GM12878 (cell line): ENCODE results near the gene ANKRD44. TPM values are rescaled to one million over a fixed set of nuclear protein-coding genes. Genes with fewer than 3 reads are reported as not detected.
A peak's percentile ranks its signal among the peaks of the same experiment; 100 is the strongest.

ENCODE experiments used
- BACH1 ChIP-seq: fragments of 450-650 bp; IDR thresholded peaks from 2 replicates; pipeline ENCODE4 v1.6.1; 2017; ENCODE audit warnings: mild to moderate bottlenecking, borderline replicate concordance
- BCL11A ChIP-seq: IDR thresholded peaks from 2 replicates; pipeline ENCODE4 v1.6.1; 2011; ENCODE audit warnings: low read depth, low read length
- CBX3 ChIP-seq: fragments of 200-600 bp; sonication (generic); IDR thresholded peaks from 2 replicates; pipeline ENCODE4 v1.6.1; 2016; ENCODE audit warnings: low read depth, borderline replicate concordance
- ESRRA ChIP-seq: IDR thresholded peaks from 2 replicates; pipeline ENCODE4 v1.6.1; 2012; ENCODE audit warnings: mild to moderate bottlenecking, low read length, improper control_type of control experiment
- GATAD2B ChIP-seq: fragments of 450-650 bp; conservative IDR thresholded peaks from 2 replicates; pipeline ENCODE4 v1.6.1; 2017; ENCODE audit warnings: low read depth, mild to moderate bottlenecking, moderate library complexity
- MEF2A ChIP-seq: IDR thresholded peaks from 2 replicates; pipeline ENCODE4 v1.6.1; 2011; ENCODE audit warnings: low read depth, mild to moderate bottlenecking, low read length, moderate library complexity; ENCODE audit not compliant: insufficient read depth
- MYC ChIP-seq: IDR thresholded peaks from 2 replicates; pipeline ENCODE4 v1.6.1; 2011; ENCODE audit warnings: mild to moderate bottlenecking, low read length, moderate library complexity, inconsistent platforms; ENCODE audit not compliant: insufficient read depth, insufficient replicate concordance, insufficient read length, severe bottlenecking
- NBN ChIP-seq: fragments of 450-650 bp; IDR thresholded peaks from 2 replicates; pipeline ENCODE4 v1.6.1; 2016
- NFXL1 ChIP-seq: fragments of 450-650 bp; IDR thresholded peaks from 2 replicates; pipeline ENCODE4 v1.6.1; 2017; ENCODE audit warnings: antibody characterized with exemption, mild to moderate bottlenecking, borderline replicate concordance
- PML ChIP-seq: IDR thresholded peaks from 2 replicates; pipeline ENCODE4 v1.6.1; 2012; ENCODE audit warnings: low read length, inconsistent platforms
- SIN3A ChIP-seq: IDR thresholded peaks from 2 replicates; pipeline ENCODE4 v1.6.1; 2012; ENCODE audit warnings: low read depth, low read length, improper control_type of control experiment
- STAT1 ChIP-seq: fragments of 450-650 bp; conservative IDR thresholded peaks from 2 replicates; pipeline ENCODE4 v1.6.1; 2014; ENCODE audit warnings: antibody characterized with exemption, mild to moderate bottlenecking
- STAT3 ChIP-seq: IDR thresholded peaks from 2 replicates; pipeline ENCODE4 v1.6.1; 2011; ENCODE audit warnings: low read depth, low read length, improper control_type of control experiment
- SUPT20H ChIP-seq: IDR thresholded peaks from 2 replicates; pipeline ENCODE4 v1.6.1; 2011; ENCODE audit warnings: low read depth, mild to moderate bottlenecking, low read length, moderate library complexity, borderline replicate concordance; ENCODE audit not compliant: control insufficient read depth
- TCF12 ChIP-seq: IDR thresholded peaks from 2 replicates; pipeline ENCODE4 v1.6.1; 2011; ENCODE audit warnings: low read depth, mild to moderate bottlenecking, low read length
- ZBTB11 ChIP-seq: fragments of 450-650 bp; formaldehyde crosslinking; IDR thresholded peaks from 2 replicates; pipeline ENCODE4 v1.5.0; 2022; ENCODE audit warnings: mild to moderate bottlenecking, missing genetic modification characterization
- ZSCAN29 ChIP-seq: fragments of 450-650 bp; IDR thresholded peaks from 2 replicates; pipeline ENCODE4 v1.6.1; 2017; ENCODE audit warnings: mild to moderate bottlenecking, moderate library complexity
- ZZZ3 ChIP-seq: IDR thresholded peaks from 2 replicates; pipeline ENCODE4 v1.6.1; 2011; ENCODE audit warnings: low read depth; ENCODE audit not compliant: control insufficient read depth, insufficient read length
- polyA plus RNA-seq, 11 experiments: library from polyadenylated mRNA; depleted of rRNA in 4 of 11; unstranded in 6 of 11; stranded (reverse) in 5 of 11; fragments of >200 nt; fragmentation: Nextera tagmentation in 4 of 11; fragmentation: Illumina TruSeq in 1 of 11; extraction: Ambion mirVana in 4 of 11; extraction: Trizol in 1 of 11; gene quantifications; 1 replicate in 1 of 11; 2 replicates in 10 of 11; pipeline versions ENCODE4 v1.2.1 to v1.2.3, GENCODE V29; 2011 to 2016; ENCODE audit warnings: inconsistent platforms in 2 of 11, missing spikeins in 2 of 11, low read depth in 1 of 11
- total RNA-seq, 4 experiments: library from RNA; depleted of rRNA in 3 of 4; stranded (reverse); fragments of >200 nt in 3 of 4; fragmentation: Illumina TruSeq in 1 of 4; extraction: Trizol in 1 of 4; gene quantifications; 2 replicates each; pipeline versions ENCODE4 v1.2.1 to v1.2.3, GENCODE V29; 2013 to 2021
- TF ChIP-seq, protein P1 (sequence below): fragments of 450-650 bp; IDR thresholded peaks from 2 replicates; pipeline ENCODE4 v1.6.1; 2017; ENCODE audit warnings: borderline replicate concordance
- TF ChIP-seq, protein P2 (sequence below): fragments of 450-650 bp; IDR thresholded peaks from 2 replicates; pipeline ENCODE4 v1.6.1; 2017; ENCODE audit warnings: mild to moderate bottlenecking
- TF ChIP-seq, protein P3 (sequence below): IDR thresholded peaks from 2 replicates; pipeline ENCODE4 v1.6.1; 2011; ENCODE audit warnings: borderline replicate concordance, low read depth, mild to moderate bottlenecking, moderate library complexity, mixed read lengths, low read length; ENCODE audit not compliant: insufficient read depth; ENCODE audit errors: extremely low read length
- TF ChIP-seq, protein P4 (sequence below): IDR thresholded peaks from 2 replicates; pipeline ENCODE4 v1.6.1; 2011; ENCODE audit warnings: borderline replicate concordance, low read depth, mild to moderate bottlenecking, moderate library complexity, low read length; ENCODE audit not compliant: insufficient read depth, poor library complexity, severe bottlenecking

The ANKRD44 gene
- total and polyA plus RNA-seq, 10 of the 15 experiments (the other 5 are each of a cell fraction or from before 2014, with no cell fraction given) = 19.1 to 99.1 (median 59.6) TPM

GRCh38 chr2:197145471-197146056 is 165.0 kb downstream of the ANKRD44 start (continued):
- TF ChIP-seq ZBTB11 (CRISPR knock-in tag) (no peak), SIN3A (no peak), STAT3 (no peak), ESRRA (no peak), TCF12 (no peak), CBX3 (no peak), ZSCAN29 (no peak), BCL11A (peak; percentile 45; the same call in 1 of the 2 replicates), GATAD2B (peak; percentile 29; the same call in 1 of the 2 replicates), MEF2A (no peak), SUPT20H (no peak), PML (0 out of 2 replicates have a peak, but pooled peaks have one; percentile 33), BACH1 (peak; percentile 38; the same call in 1 of the 2 replicates), MYC (no peak), ZZZ3 (no peak), NBN (peak; percentile 94), NFXL1 (no peak), STAT1 (no peak)
- TF ChIP-seq, protein P1, sequence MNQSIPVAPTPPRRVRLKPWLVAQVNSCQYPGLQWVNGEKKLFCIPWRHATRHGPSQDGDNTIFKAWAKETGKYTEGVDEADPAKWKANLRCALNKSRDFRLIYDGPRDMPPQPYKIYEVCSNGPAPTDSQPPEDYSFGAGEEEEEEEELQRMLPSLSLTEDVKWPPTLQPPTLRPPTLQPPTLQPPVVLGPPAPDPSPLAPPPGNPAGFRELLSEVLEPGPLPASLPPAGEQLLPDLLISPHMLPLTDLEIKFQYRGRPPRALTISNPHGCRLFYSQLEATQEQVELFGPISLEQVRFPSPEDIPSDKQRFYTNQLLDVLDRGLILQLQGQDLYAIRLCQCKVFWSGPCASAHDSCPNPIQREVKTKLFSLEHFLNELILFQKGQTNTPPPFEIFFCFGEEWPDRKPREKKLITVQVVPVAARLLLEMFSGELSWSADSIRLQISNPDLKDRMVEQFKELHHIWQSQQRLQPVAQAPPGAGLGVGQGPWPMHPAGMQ = no peak
- TF ChIP-seq, protein P2, sequence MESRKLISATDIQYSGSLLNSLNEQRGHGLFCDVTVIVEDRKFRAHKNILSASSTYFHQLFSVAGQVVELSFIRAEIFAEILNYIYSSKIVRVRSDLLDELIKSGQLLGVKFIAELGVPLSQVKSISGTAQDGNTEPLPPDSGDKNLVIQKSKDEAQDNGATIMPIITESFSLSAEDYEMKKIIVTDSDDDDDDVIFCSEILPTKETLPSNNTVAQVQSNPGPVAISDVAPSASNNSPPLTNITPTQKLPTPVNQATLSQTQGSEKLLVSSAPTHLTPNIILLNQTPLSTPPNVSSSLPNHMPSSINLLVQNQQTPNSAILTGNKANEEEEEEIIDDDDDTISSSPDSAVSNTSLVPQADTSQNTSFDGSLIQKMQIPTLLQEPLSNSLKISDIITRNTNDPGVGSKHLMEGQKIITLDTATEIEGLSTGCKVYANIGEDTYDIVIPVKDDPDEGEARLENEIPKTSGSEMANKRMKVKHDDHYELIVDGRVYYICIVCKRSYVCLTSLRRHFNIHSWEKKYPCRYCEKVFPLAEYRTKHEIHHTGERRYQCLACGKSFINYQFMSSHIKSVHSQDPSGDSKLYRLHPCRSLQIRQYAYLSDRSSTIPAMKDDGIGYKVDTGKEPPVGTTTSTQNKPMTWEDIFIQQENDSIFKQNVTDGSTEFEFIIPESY = no peak
- TF ChIP-seq, protein P3, sequence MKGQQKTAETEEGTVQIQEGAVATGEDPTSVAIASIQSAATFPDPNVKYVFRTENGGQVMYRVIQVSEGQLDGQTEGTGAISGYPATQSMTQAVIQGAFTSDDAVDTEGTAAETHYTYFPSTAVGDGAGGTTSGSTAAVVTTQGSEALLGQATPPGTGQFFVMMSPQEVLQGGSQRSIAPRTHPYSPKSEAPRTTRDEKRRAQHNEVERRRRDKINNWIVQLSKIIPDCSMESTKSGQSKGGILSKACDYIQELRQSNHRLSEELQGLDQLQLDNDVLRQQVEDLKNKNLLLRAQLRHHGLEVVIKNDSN = peak; percentile 61
- TF ChIP-seq, protein P4, sequence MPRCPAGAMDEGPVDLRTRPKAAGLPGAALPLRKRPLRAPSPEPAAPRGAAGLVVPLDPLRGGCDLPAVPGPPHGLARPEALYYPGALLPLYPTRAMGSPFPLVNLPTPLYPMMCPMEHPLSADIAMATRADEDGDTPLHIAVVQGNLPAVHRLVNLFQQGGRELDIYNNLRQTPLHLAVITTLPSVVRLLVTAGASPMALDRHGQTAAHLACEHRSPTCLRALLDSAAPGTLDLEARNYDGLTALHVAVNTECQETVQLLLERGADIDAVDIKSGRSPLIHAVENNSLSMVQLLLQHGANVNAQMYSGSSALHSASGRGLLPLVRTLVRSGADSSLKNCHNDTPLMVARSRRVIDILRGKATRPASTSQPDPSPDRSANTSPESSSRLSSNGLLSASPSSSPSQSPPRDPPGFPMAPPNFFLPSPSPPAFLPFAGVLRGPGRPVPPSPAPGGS = no peak
